Epidermal melanocyte (primary cell): Measurements from ENCODE around the gene FAM83F.

Experiments
- DNase-seq: peaks from one replicate; pipeline ENCODE4 v3.0.0; 2011; ENCODE audit warnings: low spot score; ENCODE audit not compliant: insufficient read length

FAM83F gene

DNA sequence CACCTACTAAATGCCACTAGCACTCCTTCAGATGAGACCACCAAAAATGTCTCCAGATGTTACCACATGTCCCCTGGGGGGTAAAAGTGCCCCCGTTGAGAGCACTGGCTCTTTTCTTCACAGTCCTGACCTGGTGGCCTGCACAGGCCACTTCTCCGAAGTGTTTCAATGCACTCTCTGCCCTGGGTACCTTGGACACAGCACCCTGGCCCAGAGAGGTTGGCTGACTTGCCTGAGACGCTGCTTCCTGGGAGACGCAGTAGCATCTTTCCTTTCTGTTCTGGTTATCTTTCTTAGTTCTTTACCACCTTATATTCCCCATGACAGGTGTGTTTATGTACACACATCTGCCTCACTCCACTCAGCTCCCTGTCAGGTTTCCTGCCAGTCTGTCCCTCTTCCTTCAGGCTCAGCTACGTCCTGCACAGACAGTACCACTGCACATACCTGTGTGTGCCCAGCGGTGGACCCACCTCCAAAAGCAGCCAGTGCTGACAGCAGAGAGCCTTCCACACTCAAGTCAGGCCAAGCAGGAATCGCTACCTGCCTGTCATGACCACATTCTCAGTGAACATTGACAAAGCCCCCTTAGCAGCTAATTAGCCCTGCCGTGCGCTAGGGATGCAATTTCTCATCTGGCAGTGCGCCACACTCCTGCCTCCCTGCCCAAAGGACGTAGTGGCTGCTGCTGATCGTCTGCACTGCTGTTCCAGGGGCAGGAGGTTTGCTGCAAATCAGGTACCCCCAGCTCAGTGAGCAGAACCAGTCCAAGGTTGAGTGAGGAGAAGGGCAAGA is 39.0 kb downstream of the FAM83F start:
- DNase-seq, result no peak

- no peak for DNase-seq
These were observed 40.6 kb downstream of the FAM83F start for GRCh38 chr22:40035351-40035750.

GRCh38 chr22:40036126-40036525 is 41.4 kb downstream of the FAM83F start:
- no peak for DNase-seq

- peak; percentile 39 for DNase-seq
These were observed 42.0 kb downstream of the FAM83F start for GRCh38 chr22:40036591-40037225.

DNA sequence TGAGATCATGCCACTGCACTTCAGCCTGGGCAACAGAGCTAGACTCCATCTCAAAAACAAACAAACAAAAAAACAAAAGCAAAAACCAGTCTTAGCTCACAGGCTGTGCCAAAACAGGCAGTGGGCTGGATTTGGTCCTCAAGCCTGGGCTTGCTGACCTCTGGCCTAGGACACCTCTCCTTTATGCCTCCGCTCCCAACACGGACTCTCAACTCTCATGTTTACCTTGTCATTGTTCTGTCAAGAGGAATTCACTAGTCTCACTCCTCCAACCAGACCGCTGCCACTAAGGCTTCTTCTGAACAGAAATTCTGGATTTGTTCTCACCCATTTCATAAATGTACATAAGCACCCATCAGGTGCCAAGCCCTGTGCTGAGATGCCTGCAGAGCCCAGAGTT is 42.6 kb downstream of the FAM83F start:
- no peak for DNase-seq

DNA sequence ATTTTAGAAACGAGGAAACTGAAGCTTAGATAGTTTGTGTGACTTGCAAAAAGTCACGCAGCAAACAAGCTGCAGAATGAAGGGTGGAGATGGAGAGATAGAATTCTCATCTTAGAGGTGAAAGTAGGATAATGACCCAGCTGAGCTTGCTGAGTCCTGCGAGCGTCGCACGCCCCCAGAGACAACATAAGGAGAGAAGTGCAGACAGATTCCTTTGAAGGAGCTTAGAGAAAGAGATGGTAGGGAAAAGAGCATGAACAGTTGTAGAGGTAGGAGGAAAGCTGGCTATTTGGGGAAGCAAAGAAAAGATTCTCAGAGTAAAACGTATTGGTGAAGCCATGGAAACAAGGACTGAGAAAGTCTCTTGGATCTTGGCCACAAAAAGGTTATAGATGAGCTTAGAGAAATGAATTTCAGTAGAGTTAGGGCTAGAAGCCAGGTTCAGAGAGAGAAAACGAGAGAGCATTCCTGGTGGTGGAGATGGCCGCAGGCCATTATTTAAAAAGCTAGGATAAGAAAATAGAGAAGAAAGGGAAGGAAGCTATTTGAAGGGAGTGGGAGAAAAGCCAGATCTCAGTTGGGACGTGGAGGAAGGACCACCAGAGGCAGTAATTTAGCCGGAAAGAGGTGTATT is 44.8 kb downstream of the FAM83F start:
- no peak for DNase-seq

GRCh38 chr22:40040927-40041326 is 46.2 kb downstream of the FAM83F start:
- peak; percentile 85 for DNase-seq

- DNase-seq, result no peak
These were observed 46.8 kb downstream of the FAM83F start for GRCh38 chr22:40041366-40042137.

GRCh38 chr22:40042312-40042711 is 47.6 kb downstream of the FAM83F start:
- DNase-seq, result no peak

GRCh38 chr22:40043081-40043480 is 48.3 kb downstream of the FAM83F start:
- no peak for DNase-seq

DNA sequence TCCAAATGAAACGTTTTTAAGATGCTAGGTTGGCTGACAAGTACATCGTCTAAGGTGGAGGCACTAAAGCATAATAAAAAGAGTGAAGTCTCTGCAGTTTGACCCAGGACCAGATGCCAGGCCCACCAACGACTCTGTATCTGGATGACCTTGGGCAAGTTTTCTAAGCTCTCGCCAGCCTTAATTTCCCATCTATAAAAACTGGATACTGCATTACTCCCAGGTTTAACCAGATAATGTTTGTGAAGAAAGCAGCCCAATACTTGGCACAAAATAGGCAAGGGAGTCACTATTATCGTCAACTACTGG is 49.0 kb downstream of the FAM83F start:
- DNase-seq, result no peak

DNA sequence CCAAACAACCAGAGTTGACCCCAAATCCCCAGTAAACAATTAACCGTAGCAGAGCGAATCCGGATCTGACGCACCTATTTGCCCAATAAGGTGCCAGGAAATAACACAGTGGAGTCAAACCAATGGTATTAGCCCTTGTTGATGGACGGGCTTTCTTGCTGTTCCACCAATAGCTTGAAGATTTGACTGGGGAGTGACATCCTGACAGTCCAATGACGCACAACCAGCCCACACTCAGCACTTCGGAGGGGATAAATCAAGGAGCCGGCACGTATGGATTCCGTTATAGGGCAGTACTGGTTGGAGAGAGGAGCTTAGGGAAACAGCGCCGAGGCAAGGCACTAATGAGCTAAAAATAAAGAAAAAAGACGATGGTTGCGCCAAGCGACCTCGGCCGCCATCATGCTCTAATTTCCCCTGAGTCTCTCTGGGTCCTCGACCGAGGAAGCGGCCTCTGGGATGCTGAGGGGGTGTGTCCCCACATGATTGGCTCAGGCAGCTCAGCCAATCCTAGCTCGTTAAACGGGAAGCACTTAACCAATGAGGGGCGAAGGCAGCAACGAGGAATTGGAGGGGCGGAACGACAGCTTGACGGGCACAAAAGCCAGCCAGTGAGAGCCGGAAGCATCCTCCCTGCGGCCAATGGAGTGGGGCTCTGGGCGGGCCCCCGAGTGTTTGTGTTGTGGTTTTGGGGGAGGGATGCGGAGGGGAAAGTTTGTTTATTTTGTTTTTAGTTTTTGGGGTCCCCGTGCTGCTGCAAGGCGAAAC is 49.5 kb downstream of the FAM83F start:
- DNase-seq, result peak; percentile 99

- no peak for DNase-seq
These were observed 50.4 kb downstream of the FAM83F start for GRCh38 chr22:40044870-40045834.

GRCh38 chr22:40046126-40046525 is 51.4 kb downstream of the FAM83F start:
- no peak for DNase-seq

- DNase-seq, result no peak
These were observed 55.5 kb downstream of the FAM83F start for GRCh38 chr22:40050258-40050657.

GRCh38 chr22:40051322-40051721 is 56.6 kb downstream of the FAM83F start:
- peak; percentile 84 for DNase-seq

- no peak for DNase-seq
These were observed 58.7 kb downstream of the FAM83F start for GRCh38 chr22:40053460-40053859.

DNA sequence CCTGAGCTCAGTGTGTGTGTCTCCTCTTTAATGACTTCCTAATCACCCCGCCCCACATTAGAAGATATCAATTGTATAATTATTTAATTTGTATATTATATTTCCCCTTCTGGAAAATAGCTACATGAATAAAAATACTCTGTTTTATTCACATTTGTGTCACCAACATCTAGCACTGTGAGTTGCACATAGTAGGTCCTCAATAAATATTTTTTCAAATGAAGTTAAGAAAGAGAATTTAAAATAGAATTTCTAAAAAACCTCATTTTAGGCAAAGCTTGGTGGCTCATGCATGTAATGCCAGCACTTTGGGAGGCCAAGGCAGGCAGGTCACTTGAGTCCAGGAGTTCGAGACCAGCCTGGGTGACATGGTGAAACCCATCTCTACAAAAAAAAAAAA is 59.7 kb downstream of the FAM83F start:
- no peak for DNase-seq

DNA sequence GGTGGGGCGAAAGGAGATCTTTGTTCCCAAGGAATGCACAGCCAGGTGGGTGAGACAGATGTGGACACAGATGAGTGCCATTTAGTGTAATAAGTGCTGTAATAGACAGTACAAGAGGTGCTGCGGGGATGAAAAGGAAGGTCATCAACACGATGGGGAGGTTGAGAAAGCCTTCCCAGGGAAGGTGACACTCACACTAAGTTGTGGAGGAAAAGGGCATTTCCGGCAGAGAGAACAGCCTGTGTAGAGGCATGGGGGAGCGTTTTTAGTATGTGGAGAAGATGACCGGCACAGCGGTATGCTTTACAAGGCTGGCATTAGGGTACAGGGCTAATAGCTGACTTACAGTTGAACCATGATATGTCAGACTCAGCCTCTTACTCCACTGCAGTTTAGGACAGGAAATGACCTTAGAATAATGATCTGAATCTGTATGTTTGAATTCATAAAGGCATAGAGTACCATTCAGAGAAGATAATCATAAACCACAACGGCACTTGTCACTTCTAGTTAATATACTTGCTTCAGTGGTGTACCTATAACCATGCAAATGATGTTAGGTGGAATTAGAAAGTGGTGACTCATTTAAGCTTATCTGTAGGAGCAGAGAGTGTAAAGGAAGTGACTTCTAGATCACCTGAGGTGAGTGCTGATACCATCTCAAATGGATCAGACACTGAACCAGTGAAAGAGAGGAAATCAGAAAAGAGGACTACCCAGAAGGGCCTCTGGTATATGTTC is 60.6 kb downstream of the FAM83F start:
- no peak for DNase-seq
